Gastrocnemius medialis (tissue), 4 donors: Measurements from ENCODE around the gene GPR27. TPM values are rescaled to one million over a fixed set of nuclear protein-coding genes. Genes with fewer than 3 reads are reported as not detected.
A peak's percentile ranks its signal among the peaks of the same experiment; 100 is the strongest.

Source experiments
- ATAC-seq, 2 donors: fragments of 150-250 bp; one replicate each; pipeline ENCODE4 v1.9.1; 2016
- DNase-seq, 2 donors: peaks; one replicate each; pipeline ENCODE4 v3.0.0-alpha.2; 2019
- H3K27ac ChIP-seq, 4 donors: fragments of 200-600 bp; sonication (generic); 1 replicate in 1 of 4; 2 replicates in 3 of 4; pipeline ENCODE4 v1.5.1; 2016 to 2018; ENCODE audit warnings: mild to moderate bottlenecking in 2 of 4, moderate library complexity in 1 of 4
- H3K27me3 ChIP-seq, 3 donors: fragments of 200-600 bp; sonication (generic) in 2 of 3; 1 replicate in 1 of 3; 2 replicates in 2 of 3; pipeline versions ENCODE4 v1.5.1 to v1.6.0; 2016 to 2019; ENCODE audit warnings: mild to moderate bottlenecking in 1 of 3, moderate library complexity in 1 of 3
- H3K36me3 ChIP-seq, 2 donors: fragments of 200-600 bp; sonication (generic) in 1 of 2; one replicate each; pipeline ENCODE4 v1.5.1; 2017 to 2018
- H3K4me1 ChIP-seq, 2 donors: fragments of 200-600 bp; sonication (generic) in 1 of 2; one replicate each; pipeline ENCODE4 v1.5.1; 2016 to 2017; ENCODE audit warnings: mild to moderate bottlenecking in 2 of 2
- H3K4me3 ChIP-seq, 4 donors: fragments of 200-600 bp; sonication (generic) in 3 of 4; 1 replicate in 1 of 4; 2 replicates in 3 of 4; pipeline ENCODE4 v1.5.1; 2016 to 2019; ENCODE audit warnings: mild to moderate bottlenecking in 2 of 4
- H3K9me3 ChIP-seq, 3 donors: fragments of 200-600 bp; sonication (generic) in 2 of 3; 1 replicate in 1 of 3; 2 replicates in 2 of 3; pipeline ENCODE4 v1.5.1; 2016 to 2019
- POLR2A ChIP-seq, 2 donors: fragments of 450-650 bp; IDR thresholded peaks; one replicate each; pipeline ENCODE4 v1.6.1; 2017; ENCODE audit warnings: antibody characterized with exemption in 2 of 2, mild to moderate bottlenecking in 2 of 2, moderate library complexity in 2 of 2
- in situ Hi-C, 4 donors: fragments of 200-750 bp; cut with MboI; loops; one replicate each; pipeline versions ENCODE4 v1.15.0 to v1.8.0; 2017; ENCODE audit warnings: low sequenced_read_pairs in 4 of 4
- intact Hi-C: fragments of 100-400 bp; cut with DNase I; formaldehyde crosslinking; loops from one replicate; pipeline ENCODE4 v1.15.1; 2023; ENCODE audit warnings: low total_unique reads
- total RNA-seq, 4 donors: library from RNA; depleted of rRNA; stranded (reverse); fragments of >200 nt; gene quantifications; one replicate each; pipeline versions ENCODE4 v1.1.0 to v1.2.3, GENCODE V29; 2016
- TF ChIP-seq, protein P1 (sequence below), 5 experiments: fragments of 450-650 bp in 3 of 5; fragments of 200-600 bp in 2 of 5; sonication (generic) in 2 of 5; IDR thresholded peaks in 4 of 5; conservative IDR thresholded peaks in 1 of 5; 1 replicate in 4 of 5; 2 replicates in 1 of 5; pipeline ENCODE4 v1.5.1; 2016 to 2019; ENCODE audit warnings: antibody characterized with exemption in 5 of 5, mild to moderate bottlenecking in 3 of 5, moderate library complexity in 3 of 5

The GPR27 gene
- total RNA-seq, 4 donors from 2014 or later: 0.20 to 0.69 (median 0.39) TPM; not detected in 1

DNA sequence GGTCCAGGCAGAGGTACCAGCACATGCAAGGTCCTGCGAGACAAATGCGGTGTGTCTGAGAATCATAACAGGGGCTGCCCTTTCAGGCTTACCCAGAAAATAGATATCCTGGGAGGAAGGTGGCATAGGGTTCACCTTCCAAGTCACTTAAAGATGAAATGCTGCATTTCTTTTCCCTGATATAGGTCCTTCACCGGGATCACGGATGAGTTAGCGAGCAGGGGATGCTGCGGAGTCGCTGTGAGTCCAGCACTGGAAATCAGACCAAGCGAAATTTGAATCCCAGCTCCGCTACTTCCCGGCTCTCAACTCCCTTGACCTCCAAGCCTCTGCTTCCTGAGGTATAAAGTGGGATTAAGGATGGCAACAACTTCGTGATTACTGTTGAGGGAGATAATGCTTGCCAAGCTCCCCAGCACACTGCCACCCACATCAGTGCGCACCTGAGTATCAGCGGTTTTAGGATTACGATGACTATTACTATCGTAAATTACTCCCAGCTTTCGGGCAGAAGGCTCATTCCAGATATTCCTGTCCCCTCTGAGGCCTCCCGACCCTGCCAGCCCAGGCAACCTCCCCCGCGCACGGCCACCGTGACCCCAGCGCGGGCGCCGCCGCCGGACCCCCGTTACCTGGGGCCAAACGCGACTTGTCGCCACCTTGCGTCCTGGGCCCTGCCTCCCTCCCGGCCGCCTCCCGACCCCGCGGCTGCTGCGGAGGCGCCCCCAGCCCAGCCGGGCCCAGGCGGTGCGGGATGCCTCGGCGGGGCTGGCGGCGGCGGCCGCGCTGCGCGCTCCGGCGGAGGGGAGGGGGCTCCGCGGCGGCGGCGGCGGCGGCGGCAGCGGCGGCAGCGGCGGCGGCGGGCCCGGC lies 589 bp upstream of the GPR27 start:
- in situ Hi-C loops (no loop called here), intact Hi-C loops (no loop called here)
- no peak overlapping the region for H3K27ac ChIP-seq
- H3K27me3 ChIP-seq: peaks cover 11 to 30% (median 13%) of the 10 kb centered on the region in 3 donors
- TF ChIP-seq, protein P1, sequence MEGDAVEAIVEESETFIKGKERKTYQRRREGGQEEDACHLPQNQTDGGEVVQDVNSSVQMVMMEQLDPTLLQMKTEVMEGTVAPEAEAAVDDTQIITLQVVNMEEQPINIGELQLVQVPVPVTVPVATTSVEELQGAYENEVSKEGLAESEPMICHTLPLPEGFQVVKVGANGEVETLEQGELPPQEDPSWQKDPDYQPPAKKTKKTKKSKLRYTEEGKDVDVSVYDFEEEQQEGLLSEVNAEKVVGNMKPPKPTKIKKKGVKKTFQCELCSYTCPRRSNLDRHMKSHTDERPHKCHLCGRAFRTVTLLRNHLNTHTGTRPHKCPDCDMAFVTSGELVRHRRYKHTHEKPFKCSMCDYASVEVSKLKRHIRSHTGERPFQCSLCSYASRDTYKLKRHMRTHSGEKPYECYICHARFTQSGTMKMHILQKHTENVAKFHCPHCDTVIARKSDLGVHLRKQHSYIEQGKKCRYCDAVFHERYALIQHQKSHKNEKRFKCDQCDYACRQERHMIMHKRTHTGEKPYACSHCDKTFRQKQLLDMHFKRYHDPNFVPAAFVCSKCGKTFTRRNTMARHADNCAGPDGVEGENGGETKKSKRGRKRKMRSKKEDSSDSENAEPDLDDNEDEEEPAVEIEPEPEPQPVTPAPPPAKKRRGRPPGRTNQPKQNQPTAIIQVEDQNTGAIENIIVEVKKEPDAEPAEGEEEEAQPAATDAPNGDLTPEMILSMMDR (IDR thresholded peaks at IDR 0.05 in 4 of 5, conservative IDR thresholded peaks at IDR 0.05 in 1 of 5): no peak
- no peak for TF ChIP-seq POLR2A (IDR thresholded peaks at IDR 0.05)
- H3K9me3 ChIP-seq: no peaks in the 10 kb centered on the region
- no peak for DNase-seq
- no peaks in the 10 kb centered on the region for H3K4me1 ChIP-seq
- ATAC-seq: no peak
- H3K4me3 ChIP-seq: peak overlapping the region in 3 of 4 donors; percentile 17 to 43 (median 29)
- H3K36me3 ChIP-seq: no peaks in the 10 kb centered on the region

DNA sequence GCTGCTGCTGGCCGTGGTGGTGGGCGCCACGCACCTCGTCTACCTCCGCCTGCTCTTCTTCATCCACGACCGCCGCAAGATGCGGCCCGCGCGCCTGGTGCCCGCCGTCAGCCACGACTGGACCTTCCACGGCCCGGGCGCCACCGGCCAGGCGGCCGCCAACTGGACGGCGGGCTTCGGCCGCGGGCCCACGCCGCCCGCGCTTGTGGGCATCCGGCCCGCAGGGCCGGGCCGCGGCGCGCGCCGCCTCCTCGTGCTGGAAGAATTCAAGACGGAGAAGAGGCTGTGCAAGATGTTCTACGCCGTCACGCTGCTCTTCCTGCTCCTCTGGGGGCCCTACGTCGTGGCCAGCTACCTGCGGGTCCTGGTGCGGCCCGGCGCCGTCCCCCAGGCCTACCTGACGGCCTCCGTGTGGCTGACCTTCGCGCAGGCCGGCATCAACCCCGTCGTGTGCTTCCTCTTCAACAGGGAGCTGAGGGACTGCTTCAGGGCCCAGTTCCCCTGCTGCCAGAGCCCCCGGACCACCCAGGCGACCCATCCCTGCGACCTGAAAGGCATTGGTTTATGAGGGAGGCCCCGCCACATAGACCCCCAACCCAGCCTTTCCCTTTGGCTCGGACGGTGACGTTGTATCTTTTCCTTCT lies 1.1 kb downstream of the GPR27 start:
- H3K9me3 ChIP-seq: no peaks in the 10 kb centered on the region
- H3K27me3 ChIP-seq: peaks cover 11 to 30% (median 13%) of the 10 kb centered on the region in 3 donors
- ATAC-seq: no peak
- in situ Hi-C loops: no loop called here
- DNase-seq: no peak
- no peaks in the 10 kb centered on the region for H3K4me1 ChIP-seq
- no peaks in the 10 kb centered on the region for H3K36me3 ChIP-seq
- TF ChIP-seq POLR2A (IDR thresholded peaks at IDR 0.05): no peak
- TF ChIP-seq, protein P1 (IDR thresholded peaks at IDR 0.05 in 4 of 5, conservative IDR thresholded peaks at IDR 0.05 in 1 of 5): no peak
- intact Hi-C loops: no loop called here
- H3K4me3 ChIP-seq: peak overlapping the region in 2 of 4 donors; percentile 15 to 43
- H3K27ac ChIP-seq: no peak overlapping the region

DNA sequence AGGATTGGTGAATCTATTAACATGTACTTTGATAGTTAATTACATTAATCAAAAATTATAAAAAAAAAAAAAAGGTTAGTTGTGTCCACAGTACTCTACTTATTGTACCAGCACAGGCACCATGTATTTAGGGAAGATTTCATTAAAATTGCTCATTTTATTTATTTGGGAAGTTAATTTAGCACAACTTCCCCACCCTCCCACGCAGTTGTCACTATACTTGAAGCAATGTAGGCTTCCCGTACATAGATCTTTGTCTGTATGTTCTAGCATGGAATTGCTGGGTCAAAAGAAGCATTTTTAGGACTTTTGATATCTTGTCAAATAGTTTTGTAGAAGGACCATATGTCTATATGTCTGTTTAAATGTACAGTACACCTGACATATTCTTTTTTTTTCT lies 4.4 kb downstream of the GPR27 start:
- intact Hi-C loops: no loop called here
- DNase-seq (no peak), ATAC-seq (no peak)
- TF ChIP-seq, protein P1 (IDR thresholded peaks at IDR 0.05 in 4 of 5, conservative IDR thresholded peaks at IDR 0.05 in 1 of 5): no peak
- no peak for TF ChIP-seq POLR2A (IDR thresholded peaks at IDR 0.05)
- H3K36me3 ChIP-seq: no peaks in the 10 kb centered on the region
- in situ Hi-C loops: no loop called here
- H3K4me1 ChIP-seq: no peaks in the 10 kb centered on the region
- H3K4me3 ChIP-seq: no peak overlapping the region
- no peaks in the 10 kb centered on the region for H3K9me3 ChIP-seq
- H3K27ac ChIP-seq: no peak overlapping the region
- H3K27me3 ChIP-seq: peaks cover 5 to 24% (median 21%) of the 10 kb centered on the region in 3 donors

DNA sequence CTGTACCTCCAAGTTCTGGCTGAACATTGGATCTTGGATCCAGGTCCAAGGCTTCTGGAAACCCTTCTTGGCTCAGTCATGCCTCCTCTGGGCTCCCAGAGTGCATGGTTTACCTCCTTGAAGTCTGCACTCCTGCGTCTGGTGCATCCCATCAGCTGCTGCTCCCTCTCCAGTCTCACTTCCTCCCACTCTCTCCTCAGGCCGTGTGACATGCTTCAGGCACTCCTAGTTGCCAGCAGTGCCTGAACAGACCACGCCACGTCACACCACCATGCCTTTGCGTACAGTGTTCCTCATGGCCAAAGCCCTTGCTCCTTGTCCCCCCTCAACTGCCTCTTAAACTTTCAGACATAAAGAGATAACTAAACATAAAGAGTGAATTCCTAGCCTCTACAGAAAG lies 5.7 kb downstream of the GPR27 start:
- TF ChIP-seq, protein P1 (IDR thresholded peaks at IDR 0.05 in 4 of 5, conservative IDR thresholded peaks at IDR 0.05 in 1 of 5): no peak
- no peak for TF ChIP-seq POLR2A (IDR thresholded peaks at IDR 0.05)
- Histone ChIP-seq H3K9me3 (no peaks in the 10 kb centered on the region), H3K4me1 (no peaks in the 10 kb centered on the region), H3K36me3 (no peaks in the 10 kb centered on the region), H3K27ac (no peak overlapping the region), H3K27me3 (peaks cover 5 to 24% (median 20%) of the 10 kb centered on the region in 3 donors), H3K4me3 (no peak overlapping the region)
- DNase-seq: no peak
- in situ Hi-C loops (no loop called here), intact Hi-C loops (no loop called here)
- no peak for ATAC-seq
